GM23338 (cell line): ENCODE data around the gene AMPD3.

Experiments
- CREB1 ChIP-seq: fragments of 250-450 bp; sonication (Bioruptor Pico); IDR thresholded peaks from 2 replicates; pipeline ENCODE4 v1.5.0; 2020; ENCODE audit warnings: low read depth, mild to moderate bottlenecking, moderate library complexity
- EZH2 ChIP-seq: fragments of 200-600 bp; sonication (generic); IDR thresholded peaks from one replicate; pipeline ENCODE4 v1.8.0; 2017; ENCODE audit warnings: antibody characterized with exemption, mild to moderate bottlenecking, low read depth; ENCODE audit not compliant: unreplicated experiment
- EZH2phosphoT487 ChIP-seq: fragments of 200-600 bp; sonication (generic); IDR thresholded peaks from one replicate; pipeline ENCODE4 v1.8.1; 2018; ENCODE audit warnings: antibody characterized with exemption; ENCODE audit not compliant: unreplicated experiment
- JUNB ChIP-seq: IDR thresholded peaks from one replicate; pipeline ENCODE4 v1.6.1; 2016; ENCODE audit warnings: antibody characterized with exemption; ENCODE audit not compliant: unreplicated experiment
- NANOG ChIP-seq: IDR thresholded peaks from 2 replicates; pipeline ENCODE4 v1.6.1; 2016; ENCODE audit warnings: antibody characterized with exemption, borderline replicate concordance
- POLR2AphosphoS5 ChIP-seq: IDR thresholded peaks from 2 replicates; pipeline ENCODE4 v1.6.1; 2016; ENCODE audit warnings: antibody characterized with exemption, low read depth
- STAT1 ChIP-seq: IDR thresholded peaks from one replicate; pipeline ENCODE4 v1.6.1; 2016; ENCODE audit warnings: antibody characterized with exemption; ENCODE audit not compliant: unreplicated experiment
- ZNF114 ChIP-seq: fragments of 250-450 bp; sonication (Bioruptor Pico); IDR thresholded peaks from 2 replicates; pipeline ENCODE4 v1.5.0; 2020; ENCODE audit warnings: mild to moderate bottlenecking, moderate library complexity
- TF ChIP-seq, protein P1 (sequence below), 2 experiments: fragments of 200-600 bp in 1 of 2; sonication (generic) in 1 of 2; conservative IDR thresholded peaks; 2 replicates each; pipeline versions ENCODE4 v1.5.1 to v1.6.1; 2016 to 2017; ENCODE audit warnings: antibody characterized with exemption in 2 of 2, low read depth in 2 of 2, mild to moderate bottlenecking in 2 of 2, moderate library complexity in 1 of 2
- TF ChIP-seq, protein P2 (sequence below): IDR thresholded peaks from one replicate; pipeline ENCODE4 v1.6.1; 2018; ENCODE audit warnings: antibody characterized with exemption; ENCODE audit not compliant: unreplicated experiment
- TF ChIP-seq, protein P3 (sequence below): IDR thresholded peaks from 2 replicates; pipeline ENCODE4 v1.6.1; 2016; ENCODE audit warnings: antibody characterized with exemption

DNA sequence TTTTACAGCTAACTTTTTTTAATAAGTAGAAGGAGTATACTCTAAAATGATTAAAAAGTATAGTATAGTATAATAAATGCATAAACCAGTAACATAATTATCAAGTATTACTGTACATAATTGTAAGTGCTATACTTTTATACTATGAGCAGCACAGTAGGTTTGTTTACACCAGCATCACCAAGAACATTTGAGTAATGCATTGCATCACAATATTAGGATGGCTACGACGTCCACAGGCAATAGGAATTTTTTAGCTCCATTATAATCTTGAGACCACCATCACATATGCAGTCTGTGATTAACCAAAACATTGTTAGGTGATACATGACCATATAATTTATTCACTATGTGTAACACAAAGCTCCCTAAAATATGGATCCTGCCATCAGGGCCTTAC is 65.5 kb downstream of the AMPD3 start:
- TF ChIP-seq, protein P1, sequence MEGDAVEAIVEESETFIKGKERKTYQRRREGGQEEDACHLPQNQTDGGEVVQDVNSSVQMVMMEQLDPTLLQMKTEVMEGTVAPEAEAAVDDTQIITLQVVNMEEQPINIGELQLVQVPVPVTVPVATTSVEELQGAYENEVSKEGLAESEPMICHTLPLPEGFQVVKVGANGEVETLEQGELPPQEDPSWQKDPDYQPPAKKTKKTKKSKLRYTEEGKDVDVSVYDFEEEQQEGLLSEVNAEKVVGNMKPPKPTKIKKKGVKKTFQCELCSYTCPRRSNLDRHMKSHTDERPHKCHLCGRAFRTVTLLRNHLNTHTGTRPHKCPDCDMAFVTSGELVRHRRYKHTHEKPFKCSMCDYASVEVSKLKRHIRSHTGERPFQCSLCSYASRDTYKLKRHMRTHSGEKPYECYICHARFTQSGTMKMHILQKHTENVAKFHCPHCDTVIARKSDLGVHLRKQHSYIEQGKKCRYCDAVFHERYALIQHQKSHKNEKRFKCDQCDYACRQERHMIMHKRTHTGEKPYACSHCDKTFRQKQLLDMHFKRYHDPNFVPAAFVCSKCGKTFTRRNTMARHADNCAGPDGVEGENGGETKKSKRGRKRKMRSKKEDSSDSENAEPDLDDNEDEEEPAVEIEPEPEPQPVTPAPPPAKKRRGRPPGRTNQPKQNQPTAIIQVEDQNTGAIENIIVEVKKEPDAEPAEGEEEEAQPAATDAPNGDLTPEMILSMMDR (conservative IDR thresholded peaks at IDR 0.05; ENCODE audit: low read depth in 2 of 2) = no peak
- TF ChIP-seq POLR2AphosphoS5 (no peak), EZH2 (no peak), JUNB (no peak), CREB1 (CRISPR knock-in tag) (no peak), EZH2phosphoT487 (no peak), NANOG (no peak), STAT1 (no peak), ZNF114 (CRISPR knock-in tag) (no peak)
- TF ChIP-seq, protein P2, sequence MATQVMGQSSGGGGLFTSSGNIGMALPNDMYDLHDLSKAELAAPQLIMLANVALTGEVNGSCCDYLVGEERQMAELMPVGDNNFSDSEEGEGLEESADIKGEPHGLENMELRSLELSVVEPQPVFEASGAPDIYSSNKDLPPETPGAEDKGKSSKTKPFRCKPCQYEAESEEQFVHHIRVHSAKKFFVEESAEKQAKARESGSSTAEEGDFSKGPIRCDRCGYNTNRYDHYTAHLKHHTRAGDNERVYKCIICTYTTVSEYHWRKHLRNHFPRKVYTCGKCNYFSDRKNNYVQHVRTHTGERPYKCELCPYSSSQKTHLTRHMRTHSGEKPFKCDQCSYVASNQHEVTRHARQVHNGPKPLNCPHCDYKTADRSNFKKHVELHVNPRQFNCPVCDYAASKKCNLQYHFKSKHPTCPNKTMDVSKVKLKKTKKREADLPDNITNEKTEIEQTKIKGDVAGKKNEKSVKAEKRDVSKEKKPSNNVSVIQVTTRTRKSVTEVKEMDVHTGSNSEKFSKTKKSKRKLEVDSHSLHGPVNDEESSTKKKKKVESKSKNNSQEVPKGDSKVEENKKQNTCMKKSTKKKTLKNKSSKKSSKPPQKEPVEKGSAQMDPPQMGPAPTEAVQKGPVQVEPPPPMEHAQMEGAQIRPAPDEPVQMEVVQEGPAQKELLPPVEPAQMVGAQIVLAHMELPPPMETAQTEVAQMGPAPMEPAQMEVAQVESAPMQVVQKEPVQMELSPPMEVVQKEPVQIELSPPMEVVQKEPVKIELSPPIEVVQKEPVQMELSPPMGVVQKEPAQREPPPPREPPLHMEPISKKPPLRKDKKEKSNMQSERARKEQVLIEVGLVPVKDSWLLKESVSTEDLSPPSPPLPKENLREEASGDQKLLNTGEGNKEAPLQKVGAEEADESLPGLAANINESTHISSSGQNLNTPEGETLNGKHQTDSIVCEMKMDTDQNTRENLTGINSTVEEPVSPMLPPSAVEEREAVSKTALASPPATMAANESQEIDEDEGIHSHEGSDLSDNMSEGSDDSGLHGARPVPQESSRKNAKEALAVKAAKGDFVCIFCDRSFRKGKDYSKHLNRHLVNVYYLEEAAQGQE = no peak
- TF ChIP-seq, protein P3, sequence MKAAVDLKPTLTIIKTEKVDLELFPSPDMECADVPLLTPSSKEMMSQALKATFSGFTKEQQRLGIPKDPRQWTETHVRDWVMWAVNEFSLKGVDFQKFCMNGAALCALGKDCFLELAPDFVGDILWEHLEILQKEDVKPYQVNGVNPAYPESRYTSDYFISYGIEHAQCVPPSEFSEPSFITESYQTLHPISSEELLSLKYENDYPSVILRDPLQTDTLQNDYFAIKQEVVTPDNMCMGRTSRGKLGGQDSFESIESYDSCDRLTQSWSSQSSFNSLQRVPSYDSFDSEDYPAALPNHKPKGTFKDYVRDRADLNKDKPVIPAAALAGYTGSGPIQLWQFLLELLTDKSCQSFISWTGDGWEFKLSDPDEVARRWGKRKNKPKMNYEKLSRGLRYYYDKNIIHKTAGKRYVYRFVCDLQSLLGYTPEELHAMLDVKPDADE = no peak
